ENCODE data around the gene RNASET2.
"Not testable (repeated sequence)": the region's sequence is repeated elsewhere in the genome, so short reads cannot be mapped to it uniquely, and the experiment has no call there.

Gene RNASET2

GRCh38 chr6:166969390-166970002, 13.1 kb upstream of the RNASET2 start:
- no peak for DNase-seq

- DNase-seq: no peak
These were observed 9.9 kb upstream of the RNASET2 start for GRCh38 chr6:166966268-166966667.

- no peak for DNase-seq
These were observed 4.2 kb upstream of the RNASET2 start for GRCh38 chr6:166960609-166960978.

- no peak for DNase-seq
These were observed 3.7 kb upstream of the RNASET2 start for GRCh38 chr6:166959911-166960608.

GRCh38 chr6:166958926-166959861, 2.8 kb upstream of the RNASET2 start:
- no peak for DNase-seq

- DNase-seq: no peak
These were observed 1.4 kb upstream of the RNASET2 start for GRCh38 chr6:166957805-166958076.

- DNase-seq: peak; percentile 57 to 63
These were observed 896 bp upstream of the RNASET2 start for GRCh38 chr6:166957087-166957804.

GRCh38 chr6:166955865-166956443, 396 bp downstream of the RNASET2 start:
- DNase-seq: no peak

GRCh38 chr6:166955121-166955864, 1.1 kb downstream of the RNASET2 start:
- peak in 1 of 2 donors; percentile 37 for DNase-seq

GRCh38 chr6:166954118-166954713, 2.1 kb downstream of the RNASET2 start:
- no peak for DNase-seq

GRCh38 chr6:166952567-166953486, 3.5 kb downstream of the RNASET2 start:
- DNase-seq: peak; percentile 53

- DNase-seq: peak in 1 of 2 donors; percentile 44
These were observed 4.2 kb downstream of the RNASET2 start for GRCh38 chr6:166952121-166952520.

- no peak for DNase-seq
These were observed 4.7 kb downstream of the RNASET2 start for GRCh38 chr6:166951670-166952060.

GRCh38 chr6:166950892-166951669, 5.3 kb downstream of the RNASET2 start:
- peak; percentile 78 to 79 for DNase-seq

GRCh38 chr6:166950443-166950821, 5.9 kb downstream of the RNASET2 start:
- DNase-seq: no peak

- no peak for DNase-seq
These were observed 6.6 kb downstream of the RNASET2 start for GRCh38 chr6:166949528-166950442.

- DNase-seq: not testable (repeated sequence)
These were observed 7.6 kb downstream of the RNASET2 start for GRCh38 chr6:166948724-166949123.

- no peak for DNase-seq
These were observed 9.1 kb downstream of the RNASET2 start for GRCh38 chr6:166947251-166947650.

GRCh38 chr6:166946125-166946524, 10.2 kb downstream of the RNASET2 start:
- no peak for DNase-seq

All from stimulated activated CD4-positive, alpha-beta T cell treated with anti-CD3 and anti-CD28 coated beads, Interleukin-2, amount 100 ng/mL, for 24 hours (primary cell).